HG02852 (cell line): ENCODE results near the gene GALK2.

ENCODE experiments used
- ATAC-seq: cut with Tn5 transposase; IDR thresholded peaks from one replicate; pipeline ENCODE4 v1.9.1; 2021; ENCODE audit warnings: mild to moderate bottlenecking, moderate library complexity; ENCODE audit not compliant: unreplicated experiment

Gene GALK2

GRCh38 chr15:49169880-49170597 is at the start of gene GALK2:
GALK2 (plus strand) TSS chr15:49170247; CDS start chr15:49170323, 76 bp downstream.
- peak; percentile 97 for ATAC-seq

GRCh38 chr15:49120832-49121231 is 49.2 kb upstream of the GALK2 start:
- ATAC-seq, result no peak

DNA sequence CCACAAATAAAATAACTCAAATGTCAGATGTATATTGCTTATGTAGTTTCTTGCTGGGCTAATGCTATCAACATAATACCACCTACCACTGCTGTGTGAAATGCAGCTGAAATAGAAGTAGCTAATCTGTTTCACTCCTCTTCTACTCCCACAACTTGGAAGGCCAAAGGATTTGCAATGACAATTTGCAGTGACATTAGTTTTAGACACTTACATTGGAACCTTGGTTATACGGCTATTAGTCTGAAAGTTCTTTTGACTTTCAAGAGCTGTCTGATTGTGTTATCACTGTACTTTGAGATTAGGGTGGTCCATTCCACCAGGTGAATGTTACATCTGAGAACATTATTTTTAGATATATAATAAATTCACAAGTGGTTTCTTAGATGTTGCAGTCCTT is 48.1 kb upstream of the GALK2 start:
- ATAC-seq, result no peak

- ATAC-seq, result no peak
These were observed 47.4 kb upstream of the GALK2 start for GRCh38 chr15:49122541-49123062.

GRCh38 chr15:49124371-49124770 is 45.7 kb upstream of the GALK2 start:
- no peak for ATAC-seq

- no peak for ATAC-seq
These were observed 38.6 kb upstream of the GALK2 start for GRCh38 chr15:49131403-49131802.

DNA sequence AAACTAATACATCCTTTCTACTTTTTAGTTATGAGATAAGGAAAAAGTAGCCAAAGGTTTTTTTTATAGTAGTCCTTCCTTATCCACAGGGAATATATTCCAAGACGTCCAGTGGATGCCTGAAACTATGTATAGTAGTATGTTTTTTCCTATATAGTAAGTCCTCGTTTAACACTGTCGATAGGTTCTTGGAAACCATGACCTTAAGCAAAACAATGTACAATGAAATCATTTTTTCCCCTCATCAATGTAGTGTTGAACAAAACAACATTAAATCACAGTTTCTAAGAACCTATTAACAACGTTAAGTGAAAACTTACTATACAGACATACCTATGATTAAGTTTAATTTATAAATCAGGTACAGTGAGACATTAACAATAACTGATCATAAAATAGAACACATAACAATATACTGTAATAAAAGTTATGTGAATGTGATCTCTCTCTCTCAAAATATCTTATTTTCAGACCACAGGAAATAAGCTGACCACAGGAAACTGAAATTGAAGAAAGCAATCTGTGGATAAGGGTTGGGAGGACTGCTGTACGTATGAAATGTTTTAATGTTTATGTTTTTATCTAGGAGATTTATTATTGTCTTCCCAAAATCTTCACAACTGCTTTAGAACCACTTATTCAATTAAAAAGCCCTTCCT is 35.2 kb upstream of the GALK2 start:
- no peak for ATAC-seq

DNA sequence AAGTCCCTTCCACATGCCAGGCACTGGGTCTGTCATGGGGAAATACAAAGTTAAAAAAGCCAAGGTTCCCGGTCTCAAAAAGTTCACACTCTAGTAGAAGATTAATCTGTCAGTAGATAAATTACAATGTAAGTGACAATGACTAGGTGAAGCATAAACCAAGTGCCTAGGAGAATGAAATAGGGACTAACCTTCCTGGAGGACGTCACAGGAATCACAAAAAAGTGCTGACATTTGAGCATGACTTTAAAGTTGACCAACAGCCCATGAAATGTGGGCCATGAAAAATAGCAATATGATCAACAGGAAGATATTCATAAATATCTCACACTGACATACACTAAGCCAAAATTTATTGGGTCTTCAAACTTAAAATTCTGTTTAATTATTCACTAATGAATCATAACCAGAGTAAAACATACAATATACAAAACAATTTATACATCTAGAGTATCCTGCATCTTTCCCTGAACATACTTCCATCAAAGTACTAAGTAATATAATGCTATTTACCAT is 34.6 kb upstream of the GALK2 start:
- no peak for ATAC-seq

DNA sequence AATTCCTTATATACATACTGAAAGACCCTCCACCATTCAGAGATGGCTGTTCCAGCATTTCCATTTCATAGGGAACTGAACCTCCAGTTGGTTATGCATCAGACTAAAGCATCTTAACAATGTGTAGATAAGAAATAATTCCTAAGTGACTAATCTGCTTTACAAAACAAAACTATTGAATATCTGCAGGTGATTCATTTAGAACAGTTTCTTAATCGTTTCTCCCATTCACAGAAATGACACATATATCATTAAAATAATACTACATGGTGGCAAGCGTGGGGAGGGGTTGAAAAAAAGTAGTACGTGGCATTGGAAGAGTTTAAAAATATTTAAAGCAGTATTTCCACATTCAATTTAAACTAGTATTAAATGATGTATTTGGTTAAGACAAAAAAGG is 34.1 kb upstream of the GALK2 start:
- no peak for ATAC-seq

DNA sequence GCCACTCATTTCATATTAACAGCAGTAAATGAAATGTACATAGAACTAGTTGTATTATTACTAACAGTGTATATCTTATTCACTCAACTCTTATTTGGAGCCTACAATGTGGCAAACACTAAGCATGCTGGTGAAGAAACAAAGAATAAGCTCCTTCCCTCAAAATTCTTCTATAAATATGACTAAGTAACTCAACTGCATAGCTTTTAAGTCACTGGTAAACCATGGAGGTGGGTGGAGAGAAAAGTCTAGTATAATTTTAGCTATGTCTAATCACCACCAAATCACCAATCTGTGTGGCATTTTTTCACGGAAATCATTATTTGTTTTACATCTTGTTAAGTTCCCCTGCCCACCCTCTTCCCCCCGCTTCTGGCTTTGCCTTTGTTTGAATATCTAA is 32.2 kb upstream of the GALK2 start:
- ATAC-seq, result no peak

- no peak for ATAC-seq
These were observed 24.1 kb upstream of the GALK2 start for GRCh38 chr15:49145651-49146609.

DNA sequence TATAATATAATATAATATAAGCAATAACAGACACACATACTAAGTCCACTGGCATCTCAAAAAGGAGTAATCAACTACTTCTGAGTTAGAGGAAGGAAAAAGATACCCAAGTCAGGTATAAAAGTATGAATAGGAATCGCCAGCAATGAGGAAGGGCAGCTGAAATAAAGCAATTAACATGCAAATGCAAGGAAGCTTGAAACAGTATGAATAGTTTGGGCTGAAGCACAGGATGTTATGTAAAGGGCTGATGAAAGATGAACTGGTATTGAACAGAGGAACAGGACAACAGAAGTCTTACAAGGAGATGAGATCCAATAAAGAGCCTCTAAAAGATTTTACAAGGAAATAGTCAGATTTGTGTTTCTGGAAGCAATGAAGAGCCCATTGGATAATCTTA is 21.7 kb upstream of the GALK2 start:
- ATAC-seq, result no peak

GRCh38 chr15:49148727-49149126 is 21.3 kb upstream of the GALK2 start:
- no peak for ATAC-seq

- ATAC-seq, result no peak
These were observed 18.2 kb upstream of the GALK2 start for GRCh38 chr15:49151831-49152230.

DNA sequence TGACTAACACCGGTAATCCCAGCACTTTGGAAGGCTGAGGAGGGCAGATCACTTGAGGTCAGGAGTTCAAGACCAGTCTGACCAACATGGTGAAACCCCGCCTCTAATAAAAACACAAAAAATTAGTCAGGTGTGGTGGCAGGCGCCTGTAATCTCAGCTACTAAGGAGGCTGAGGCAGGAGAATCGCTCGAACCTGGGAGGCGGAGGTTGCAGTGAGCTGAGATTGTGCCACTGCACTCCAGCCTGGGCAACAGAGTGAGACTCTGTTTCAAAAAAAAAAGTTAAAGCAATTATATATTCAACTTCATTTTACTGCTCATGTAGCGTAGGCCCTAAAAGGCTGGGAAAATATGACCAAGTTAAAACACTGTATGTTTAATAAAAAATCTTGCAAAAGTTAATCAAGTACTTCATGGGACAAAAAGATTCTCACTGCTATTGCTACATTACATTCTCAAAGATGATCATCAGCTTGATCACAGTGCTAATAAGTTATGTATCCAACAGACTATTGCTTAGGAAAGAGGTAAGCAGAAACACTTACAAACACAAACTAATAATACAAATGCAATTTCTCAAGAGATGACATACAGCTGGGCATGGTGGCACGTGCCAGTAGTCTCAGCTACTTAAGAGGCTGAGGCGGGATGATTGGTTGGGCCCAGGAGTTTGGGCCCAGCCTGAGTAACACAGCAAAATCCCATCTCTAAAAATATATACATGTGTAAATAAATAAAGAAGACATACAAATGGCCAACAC is 17.3 kb upstream of the GALK2 start:
- no peak for ATAC-seq

GRCh38 chr15:49154359-49154758 is 15.7 kb upstream of the GALK2 start:
- ATAC-seq, result no peak

GRCh38 chr15:49154799-49155109 is 15.3 kb upstream of the GALK2 start:
- no peak for ATAC-seq

DNA sequence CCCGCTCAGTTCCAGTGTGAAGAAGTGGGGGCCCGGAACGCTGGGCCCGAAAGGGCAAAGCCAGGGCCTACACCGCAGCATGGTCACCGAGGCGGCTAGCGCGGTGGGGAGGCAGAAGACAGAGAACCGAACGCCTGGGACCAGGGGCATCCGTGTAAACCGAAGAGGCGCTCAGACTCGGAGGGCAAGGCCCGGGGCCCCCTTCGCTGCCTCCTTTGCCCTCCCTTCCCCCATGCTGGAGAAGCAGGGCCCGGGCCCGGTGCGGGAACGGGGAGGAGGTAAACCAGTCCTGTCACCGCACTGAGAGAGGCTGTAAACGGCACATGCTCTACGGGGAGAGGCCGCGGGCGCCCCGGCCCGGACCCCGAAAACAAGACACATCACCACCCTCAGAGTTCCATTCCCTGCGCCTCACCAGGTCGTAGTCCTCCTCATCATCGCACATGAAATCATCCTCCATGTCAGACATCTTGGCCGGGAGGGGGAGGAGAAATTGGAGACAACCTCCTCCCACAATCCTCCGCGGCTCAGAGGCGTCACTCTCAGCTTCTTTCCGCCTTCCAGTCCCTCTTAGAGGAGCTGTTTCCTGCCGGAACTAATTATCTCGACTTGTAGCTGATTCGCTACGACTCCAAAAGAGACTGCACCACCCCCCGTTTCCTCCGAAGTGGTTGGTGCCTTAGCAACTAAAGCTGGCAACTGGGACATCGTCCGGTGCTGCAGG is 14.8 kb upstream of the GALK2 start, which contains the start of gene COPS2:
Gene COPS2 (minus strand): TSS at position 490 of the 724 bp plus-strand sequence. CDS start 21 bp downstream, at position 469.
- ATAC-seq, result peak; percentile 90

DNA sequence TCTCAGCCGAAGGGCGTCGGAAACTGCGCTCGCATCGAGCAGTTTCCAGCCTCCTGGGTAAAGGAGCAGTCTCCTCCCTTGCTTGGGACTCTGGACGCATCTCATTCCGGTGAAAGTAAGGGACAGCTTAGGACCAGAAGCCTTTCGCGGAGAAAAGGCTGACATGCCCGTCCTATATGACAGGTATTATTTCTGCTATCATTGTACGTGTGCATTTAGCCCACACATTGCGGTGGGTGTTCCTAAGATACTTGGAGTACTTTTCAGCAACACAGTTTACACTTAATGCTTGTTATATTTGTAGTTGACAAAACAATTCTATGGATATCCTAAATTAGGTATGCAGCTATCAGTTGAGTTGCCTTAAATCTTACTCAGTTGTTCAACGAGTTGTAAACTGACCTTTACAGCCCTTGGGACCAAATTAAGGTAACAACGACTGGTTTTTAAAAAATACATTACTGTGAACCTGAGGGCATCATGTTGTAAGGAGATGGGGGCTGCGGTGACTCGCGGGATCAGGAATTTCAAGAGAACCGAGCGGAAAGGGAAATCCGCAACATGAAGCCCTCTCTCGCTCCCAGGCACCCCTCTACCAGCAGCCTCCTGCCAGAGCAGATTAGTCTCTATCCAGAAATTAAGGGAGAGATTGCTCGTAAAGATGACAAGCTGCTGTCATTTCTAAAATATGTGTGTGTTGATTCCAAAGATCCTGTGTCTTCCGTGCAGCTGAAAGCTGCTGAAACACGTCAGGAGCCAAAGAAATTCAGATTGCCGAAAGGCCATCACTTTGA is 14.0 kb upstream of the GALK2 start:
- no peak for ATAC-seq
